K562 (cell line): ENCODE measurements around the gene NHS.

Source experiments
- CTCF ChIP-seq, 3 experiments: IDR thresholded peaks in 2 of 3; conservative IDR thresholded peaks in 1 of 3; 2 replicates each; pipeline ENCODE4 v1.5.1; 2011 to 2012; ENCODE audit warnings: low read length in 3 of 3, mild to moderate bottlenecking in 3 of 3, control low read depth in 2 of 3, improper control_type of control experiment in 1 of 3, inconsistent platforms in 1 of 3, low read depth in 1 of 3, mixed read lengths in 1 of 3, moderate library complexity in 1 of 3; ENCODE audit not compliant: insufficient read depth in 2 of 3
- EP300 ChIP-seq: IDR thresholded peaks from 2 replicates; pipeline ENCODE4 v1.6.1; 2012; ENCODE audit warnings: low read length, improper control_type of control experiment
- PKNOX1 ChIP-seq: fragments of 450-650 bp; IDR thresholded peaks from 2 replicates; pipeline ENCODE4 v1.6.1; 2016
- TFE3 ChIP-seq: fragments of 450-650 bp; formaldehyde crosslinking; IDR thresholded peaks from 2 replicates; pipeline ENCODE4 v1.4.0; 2020; ENCODE audit warnings: mild to moderate bottlenecking, mixed read lengths
- ZFP36 ChIP-seq: fragments of 150-350 bp; IDR thresholded peaks from 2 replicates; pipeline ENCODE4 v1.6.1; 2018; ENCODE audit warnings: low read length, low read depth; ENCODE audit not compliant: partially characterized antibody
- ZHX1 ChIP-seq: fragments of 150-350 bp; conservative IDR thresholded peaks from 2 replicates; pipeline ENCODE4 v1.6.1; 2014; ENCODE audit warnings: low read length
- ZNF280B ChIP-seq: fragments of 250-450 bp; sonication (Bioruptor Pico); IDR thresholded peaks from 2 replicates; pipeline ENCODE4 v1.5.1; 2021; ENCODE audit warnings: mild to moderate bottlenecking

GRCh38 chrX:17440836-17441235 lies 65.8 kb downstream of the NHS start:
- TF ChIP-seq CTCF (IDR thresholded peaks at IDR 0.05 in 2 of 3, conservative IDR thresholded peaks at IDR 0.05 in 1 of 3; ENCODE audit: insufficient read depth in 2 of 3, low read depth in 1 of 3, low read length in 3 of 3) (no peak), ZFP36 (no peak), EP300 (no peak), ZNF280B (CRISPR knock-in tag) (no peak), TFE3 (CRISPR knock-in tag) (no peak), ZHX1 (no peak), PKNOX1 (no peak)
